GM18498 (cell line): ENCODE data around the gene APOBEC4.
"Not testable (repeated sequence)": the region's sequence is repeated elsewhere in the genome, so short reads cannot be mapped to it uniquely, and the experiment has no call there.

Source experiments
- ATAC-seq: cut with Tn5 transposase; IDR thresholded peaks from one replicate; pipeline ENCODE4 v1.9.1; 2021; ENCODE audit warnings: mild to moderate bottlenecking, moderate library complexity; ENCODE audit not compliant: unreplicated experiment

APOBEC4 gene

DNA sequence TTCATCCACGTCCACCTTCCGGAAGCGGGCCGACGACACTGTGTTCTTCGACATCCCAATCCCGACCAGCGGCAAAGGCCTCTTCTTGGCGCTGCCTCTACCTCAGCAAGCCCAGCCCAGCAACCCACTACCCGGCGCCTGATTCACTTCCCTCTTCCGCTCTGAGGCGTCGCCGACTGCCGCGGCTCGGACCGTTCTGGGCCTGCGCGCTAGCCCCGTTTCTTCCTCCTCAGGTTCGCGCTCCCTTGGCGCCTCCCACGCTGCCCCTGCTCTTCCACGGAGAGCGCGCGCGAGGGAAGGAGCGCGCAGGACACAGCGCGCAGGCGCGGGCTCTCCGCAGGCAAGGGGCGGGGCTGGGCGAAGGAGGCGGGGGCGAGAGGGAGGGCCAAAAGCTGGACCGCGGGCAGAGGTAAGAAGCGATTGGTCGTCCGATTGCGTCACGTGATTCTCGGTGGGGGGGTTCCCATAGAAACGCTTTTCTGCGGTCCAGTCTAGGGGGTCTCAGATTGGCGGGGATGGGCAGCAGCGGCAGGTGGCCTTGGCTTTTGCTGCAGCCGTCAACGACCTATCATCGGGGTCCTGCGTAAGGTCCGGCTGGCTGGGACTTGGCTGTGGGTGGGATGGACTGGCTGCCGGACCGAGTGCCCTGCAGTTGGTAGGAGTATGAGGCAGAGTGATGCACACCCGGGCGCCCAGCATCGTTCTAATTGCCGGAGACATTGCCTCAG lies 17.3 kb downstream of the APOBEC4 start, which contains the start of gene ARPC5:
TSS of gene ARPC5 (minus strand) at position 178 of the 728 bp plus-strand sequence. CDS start at position 54, 124 bp downstream.
- peak; percentile 89 for ATAC-seq

GRCh38 chr1:183635099-183635605 lies 18.0 kb downstream of the APOBEC4 start:
- ATAC-seq: peak; percentile 0

DNA sequence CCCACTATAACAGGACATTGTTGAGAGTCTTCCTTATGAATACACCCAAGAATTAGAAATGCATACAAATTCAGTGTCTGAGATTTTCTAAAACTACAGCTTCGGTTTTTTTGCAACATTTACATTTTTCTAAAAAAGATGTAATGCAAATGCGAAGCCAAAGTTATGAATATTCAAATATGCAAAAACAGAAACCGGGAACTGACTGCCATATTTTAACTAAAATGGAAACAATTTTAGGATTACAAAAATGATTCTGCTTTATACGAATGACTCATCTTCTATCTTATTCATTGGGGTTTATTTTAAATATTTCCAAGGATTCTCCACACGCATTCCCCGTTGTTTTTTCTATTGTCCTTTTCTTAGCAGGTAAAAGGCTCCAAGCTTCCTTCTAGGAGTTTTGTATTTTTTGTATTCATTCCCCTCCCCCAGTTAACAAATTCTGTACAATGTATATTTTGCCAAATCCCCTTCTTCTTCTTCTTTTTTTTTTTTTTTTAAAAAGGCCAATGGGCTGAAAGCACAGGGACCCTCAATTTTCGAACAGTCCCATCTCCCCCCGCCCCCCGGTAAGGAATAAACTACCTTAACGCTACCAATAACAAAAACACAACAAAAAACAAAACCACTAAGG lies 18.6 kb downstream of the APOBEC4 start:
- no peak for ATAC-seq

- ATAC-seq: peak; percentile 42
Observed at GRCh38 chr1:183633676-183634343, 19.3 kb downstream of the APOBEC4 start.

DNA sequence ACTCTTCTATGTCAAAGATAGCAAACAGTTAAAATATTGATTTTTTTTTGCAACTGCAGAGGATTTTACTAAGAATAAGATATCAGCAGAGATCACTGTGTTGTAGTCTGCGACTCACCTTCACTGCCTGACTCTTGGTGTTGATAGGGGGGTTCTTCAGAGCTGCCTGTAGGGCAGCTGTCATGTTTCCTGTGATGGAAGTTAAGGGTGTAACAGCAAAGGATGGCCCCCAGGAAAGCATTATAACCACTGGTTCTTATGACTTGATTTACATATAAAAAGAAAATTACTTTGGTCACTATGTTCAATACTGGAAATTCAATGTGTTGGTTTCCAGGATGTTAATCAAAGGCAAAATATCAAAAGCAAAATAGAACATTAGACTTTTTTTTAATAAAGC lies 20.2 kb downstream of the APOBEC4 start:
- ATAC-seq: no peak

DNA sequence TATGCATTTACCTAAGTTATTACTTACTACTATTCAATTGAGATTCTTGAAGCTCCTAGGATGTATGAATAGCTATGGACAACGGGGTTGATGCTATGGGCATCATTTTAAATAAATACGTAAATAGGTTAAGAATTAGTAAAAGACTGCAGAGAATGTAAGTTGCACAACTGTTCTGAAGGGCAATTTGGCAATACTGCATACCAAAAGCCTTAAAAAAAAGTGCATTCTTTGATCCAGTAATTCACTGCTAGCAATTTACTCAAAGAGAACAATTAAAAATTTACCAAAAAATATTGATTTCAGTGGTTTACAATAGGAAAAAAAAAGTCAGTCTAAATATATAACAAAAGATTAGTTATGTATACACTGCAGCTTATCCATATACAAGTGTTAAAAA lies 21.0 kb downstream of the APOBEC4 start:
- no peak for ATAC-seq

DNA sequence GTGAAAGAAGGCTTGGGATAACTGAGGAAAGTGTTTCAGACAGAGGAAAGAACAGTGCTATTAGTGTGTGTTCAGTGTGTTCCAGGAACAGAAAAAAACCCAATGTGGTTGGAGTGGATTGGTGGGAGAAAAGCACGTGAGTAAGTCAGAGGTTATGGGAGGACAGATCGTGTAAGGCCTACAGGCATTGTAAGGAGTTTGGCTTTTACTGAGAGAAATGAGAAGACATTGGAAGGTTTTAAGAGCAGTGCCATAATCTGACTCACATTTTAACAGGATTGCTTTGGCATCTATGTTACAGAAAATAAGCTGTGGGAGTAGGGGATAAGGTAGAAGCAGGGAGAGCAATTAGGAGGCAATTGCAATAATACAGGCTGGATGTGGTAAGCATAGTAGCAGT lies 22.4 kb downstream of the APOBEC4 start:
- no peak for ATAC-seq

- ATAC-seq: no peak
Observed at GRCh38 chr1:183628537-183628936, 24.6 kb downstream of the APOBEC4 start.

DNA sequence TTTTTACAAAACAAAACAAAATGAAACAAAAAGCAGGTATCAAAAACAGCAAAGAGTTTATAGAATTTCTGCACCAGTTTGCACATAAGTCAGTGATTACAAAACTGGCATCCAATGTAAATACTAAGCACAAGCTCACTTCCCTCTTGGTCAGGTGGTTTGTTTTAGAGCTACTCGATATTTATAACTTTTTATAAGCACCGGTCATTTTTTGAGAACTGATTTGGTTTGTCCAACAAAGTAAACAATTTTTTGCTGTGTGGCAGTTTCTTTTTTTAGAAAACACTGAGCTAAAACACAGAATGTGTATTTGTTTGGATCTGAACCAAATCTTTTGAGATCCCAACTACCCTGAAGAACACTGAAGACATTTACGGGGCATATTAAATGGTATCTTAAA lies 26.9 kb downstream of the APOBEC4 start:
- ATAC-seq: not testable (repeated sequence)

DNA sequence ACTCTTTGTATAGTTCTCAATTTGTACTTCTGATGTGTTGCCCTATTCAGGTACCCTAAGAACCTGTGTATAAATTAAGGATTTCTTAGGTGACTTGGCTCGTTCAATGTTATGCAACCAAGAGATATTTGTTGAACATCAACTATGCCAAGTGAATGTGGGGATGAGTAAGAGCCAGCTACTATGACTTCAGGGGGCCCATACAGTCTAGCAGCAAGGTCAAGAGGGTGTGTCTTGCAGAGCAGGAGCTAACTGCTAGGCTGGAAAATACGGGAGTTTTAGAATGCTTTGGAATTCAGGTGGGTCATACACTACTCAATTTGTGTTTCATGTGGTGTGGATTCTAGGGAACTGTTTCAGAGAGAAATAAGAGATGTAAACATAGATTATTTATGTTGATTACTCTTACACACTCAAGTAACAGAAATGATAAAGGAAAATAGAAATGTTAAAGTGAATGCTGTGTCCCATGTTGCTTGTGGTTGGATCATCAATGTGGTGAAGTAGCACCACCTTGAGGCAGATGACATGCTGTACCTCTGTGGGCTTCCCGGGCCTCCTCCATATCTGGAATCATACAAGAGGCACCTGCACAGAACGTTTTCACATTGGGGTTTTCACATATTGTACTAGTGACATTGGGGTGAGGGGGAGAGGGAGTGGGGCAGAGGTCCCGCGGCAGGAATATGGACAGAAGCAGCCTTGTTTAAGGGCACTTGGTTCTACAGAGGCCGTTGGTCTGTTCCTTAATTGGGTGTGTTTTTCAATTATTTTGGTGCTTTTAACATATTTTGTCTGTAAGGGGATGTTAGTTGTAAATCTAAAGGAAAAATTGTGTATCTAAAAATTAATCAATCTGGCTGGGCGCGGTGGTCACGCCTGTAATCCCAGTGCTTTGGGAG lies 30.0 kb downstream of the APOBEC4 start:
- peak; percentile 89 for ATAC-seq

GRCh38 chr1:183622013-183622412 lies 31.1 kb downstream of the APOBEC4 start:
- ATAC-seq: no peak

GRCh38 chr1:183620311-183620710 lies 32.8 kb downstream of the APOBEC4 start:
- no peak for ATAC-seq

DNA sequence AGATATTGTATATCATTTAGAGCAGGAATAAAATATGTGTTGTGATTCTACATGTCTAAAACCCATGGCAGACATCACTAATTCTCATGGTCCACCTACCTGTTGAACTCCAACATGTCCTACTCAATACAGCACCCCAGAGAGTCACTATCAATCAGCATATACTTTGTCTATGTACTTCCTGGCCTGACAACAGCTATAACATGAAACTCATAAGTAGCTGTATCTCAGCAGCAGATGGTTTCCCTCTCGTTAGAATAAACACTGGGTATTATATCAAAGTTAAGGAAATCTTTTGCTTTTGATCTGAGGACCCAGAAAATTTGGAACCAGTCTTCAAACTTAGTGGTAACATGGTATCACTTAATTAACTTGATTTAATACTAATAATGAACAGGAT lies 33.3 kb downstream of the APOBEC4 start:
- no peak for ATAC-seq

- not testable (repeated sequence) for ATAC-seq
Observed at GRCh38 chr1:183618202-183618601, 34.9 kb downstream of the APOBEC4 start.

DNA sequence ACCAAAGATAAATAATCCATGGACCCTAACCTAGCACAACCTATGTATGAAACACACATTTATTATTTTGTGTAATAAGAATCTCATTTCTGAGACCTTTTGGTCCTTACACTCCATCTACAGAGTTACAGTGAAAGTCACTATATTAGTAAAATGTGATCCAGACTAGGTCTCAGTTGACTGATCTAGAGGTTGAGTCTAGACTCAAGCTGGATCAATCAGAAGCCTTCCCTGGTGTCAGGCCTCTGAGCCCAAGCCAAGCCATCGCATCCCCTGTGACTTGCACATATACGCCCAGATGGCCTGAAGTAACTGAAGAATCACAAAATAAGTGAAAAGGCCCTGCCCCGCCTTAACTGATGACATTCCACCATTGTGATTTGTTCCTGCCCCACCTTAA lies 40.1 kb downstream of the APOBEC4 start:
- not testable (repeated sequence) for ATAC-seq

DNA sequence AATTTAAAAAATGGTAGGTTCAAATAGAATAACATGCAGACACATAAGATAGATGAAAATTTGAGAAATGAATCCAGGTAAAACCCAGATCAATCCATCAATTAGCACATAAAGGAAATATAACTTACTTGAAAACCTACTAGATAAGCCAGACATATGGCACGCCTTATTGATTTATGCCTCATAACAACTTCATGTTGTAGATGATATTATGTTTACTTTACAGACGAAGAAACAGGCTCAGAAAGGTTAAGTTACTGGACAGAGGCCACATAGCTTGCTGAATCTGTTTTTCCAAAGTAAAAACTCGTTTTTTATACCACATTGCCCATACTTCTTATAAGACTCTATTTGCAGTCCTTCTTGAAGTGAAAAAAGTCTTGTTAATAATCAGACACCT lies 40.7 kb downstream of the APOBEC4 start:
- no peak for ATAC-seq

DNA sequence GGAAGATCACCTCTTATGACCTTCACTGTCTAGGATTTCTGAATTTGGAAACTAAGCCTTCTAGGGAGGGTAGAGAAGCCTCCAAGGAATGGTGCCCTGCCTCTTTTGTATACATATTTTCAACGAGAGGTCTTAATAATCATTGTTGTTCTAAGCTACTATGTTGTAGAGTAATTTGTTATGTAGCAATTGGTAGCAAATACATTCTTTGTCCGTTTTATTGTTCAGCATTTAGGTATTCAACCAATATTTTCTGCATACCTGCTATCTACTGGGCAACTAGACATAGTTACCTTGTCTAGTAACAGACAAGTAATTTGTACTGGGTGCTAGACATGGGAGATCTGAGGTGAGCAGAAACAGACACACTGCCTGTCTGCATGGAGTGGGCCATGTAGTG lies 42.1 kb downstream of the APOBEC4 start:
- no peak for ATAC-seq

DNA sequence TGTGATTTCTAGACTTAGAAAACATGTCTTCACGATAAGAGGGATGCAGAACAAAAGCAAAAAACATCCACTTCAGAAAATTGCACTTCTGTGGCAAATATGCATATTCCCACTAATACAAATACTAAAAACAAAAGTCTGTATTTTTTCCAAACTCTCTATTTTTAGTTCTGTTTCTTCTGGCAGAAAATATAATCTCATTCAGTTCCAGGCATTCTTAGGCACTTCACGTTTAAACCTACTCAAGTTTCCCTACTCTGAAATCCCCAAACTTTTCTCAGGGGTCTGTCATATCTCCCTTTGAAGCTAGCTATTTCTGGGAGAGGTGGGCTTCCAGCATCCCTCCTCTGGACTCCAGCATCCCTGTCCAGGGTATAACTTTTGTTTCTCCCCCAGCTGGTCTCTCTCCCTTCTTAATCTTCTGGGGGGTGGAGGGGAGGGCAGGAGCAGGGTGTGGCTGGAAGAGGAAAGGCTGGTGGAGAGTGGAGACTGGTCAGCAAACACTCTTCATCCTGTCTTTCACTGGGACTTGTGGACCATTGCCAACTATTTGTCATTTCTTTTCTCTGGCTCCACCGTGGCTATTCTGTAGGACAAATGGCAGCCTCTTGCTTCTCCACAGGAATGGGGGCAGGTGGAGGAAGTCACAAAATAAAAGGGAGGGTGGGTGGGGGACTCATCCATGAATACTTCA lies 43.2 kb downstream of the APOBEC4 start:
- ATAC-seq: no peak

DNA sequence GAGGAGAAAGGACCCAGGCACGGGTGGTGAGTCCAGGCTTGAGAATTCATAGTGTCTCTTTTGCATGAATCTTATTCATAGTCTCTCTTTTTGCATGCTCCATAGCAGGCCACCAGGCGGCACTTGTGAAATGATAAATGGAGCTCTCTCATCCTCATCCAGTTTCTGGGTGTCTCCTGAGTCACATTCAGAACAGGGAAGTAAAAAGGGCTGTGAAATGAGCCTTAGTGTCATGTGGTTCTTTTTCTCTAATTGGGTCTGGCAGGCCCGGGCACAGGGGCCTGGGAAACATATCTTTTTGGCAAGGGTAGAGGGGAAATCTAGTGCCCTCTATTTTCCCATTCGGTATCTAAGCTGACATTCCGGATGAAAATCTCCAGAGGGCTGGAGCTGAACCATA lies 43.8 kb downstream of the APOBEC4 start:
- ATAC-seq: peak; percentile 43

GRCh38 chr1:183607322-183607980 lies 45.7 kb downstream of the APOBEC4 start:
- ATAC-seq: no peak
